ENCODE data around the gene PRKAR1A. TPM values are rescaled to one million over a fixed set of nuclear protein-coding genes. Genes with fewer than 3 reads are reported as not detected.
A peak's percentile ranks its signal among the peaks of the same experiment; 100 is the strongest.

Gene PRKAR1A
- total and polyA plus RNA-seq, 4 donors = 55.6 to 118 (median 104) TPM

GRCh38 chr17:68599091-68599490 is 86.9 kb downstream of the PRKAR1A start:
- H3K27me3 ChIP-seq (ENCODE audit: control insufficient read depth in 4 of 4, insufficient read depth in 4 of 4, low read length in 3 of 4) = no peaks in the 10 kb centered on the region
- peak overlapping the region; percentile 81 to 89 for H3K27ac ChIP-seq (ENCODE audit: low read depth in 1 of 2, low read length in 2 of 2)
- no peak for DNase-seq (ENCODE audit: low spot score)
- H3K4me1 ChIP-seq (ENCODE audit: control insufficient read depth in 4 of 4, insufficient read depth in 4 of 4, low read length in 3 of 4) = peaks cover 16 to 46% (median 36%) of the 10 kb centered on the region in 4 donors
- no peak for TF ChIP-seq ATF3 (IDR thresholded peaks at IDR 0.05)
- TF ChIP-seq TAF1 (conservative IDR thresholded peaks at IDR 0.05) = peak; percentile 20
- no peak for TF ChIP-seq JUND (IDR thresholded peaks at IDR 0.05)
- TF ChIP-seq RXRA (IDR thresholded peaks at IDR 0.05) = no peak
- no peak for TF ChIP-seq MAX (IDR thresholded peaks at IDR 0.05)
- no peak for TF ChIP-seq NR2F2 (IDR thresholded peaks at IDR 0.05)
- H3K9ac ChIP-seq (ENCODE audit: low read depth in 1 of 2, low read length in 2 of 2) = peak overlapping the region; percentile 71 to 95
- H3K9me3 ChIP-seq (ENCODE audit: control insufficient read depth in 4 of 4, low read length in 3 of 4) = no peaks in the 10 kb centered on the region
- WGBS = 16% methylated on average over 4 of the region's 4 CpGs
- H3K36me3 ChIP-seq (ENCODE audit: control insufficient read depth in 4 of 4, insufficient read depth in 3 of 4, low read depth in 1 of 4, low read length in 3 of 4) = no peaks in the 10 kb centered on the region
- H3K4me3 ChIP-seq (ENCODE audit: low read depth in 1 of 3, low read length in 3 of 3) = peak overlapping the region; percentile 83 to 96 (median 91)

- Histone ChIP-seq H3K9ac (ENCODE audit: low read depth in 1 of 2, low read length in 2 of 2) (peak overlapping the region; percentile 71 to 95), H3K27ac (ENCODE audit: low read depth in 1 of 2, low read length in 2 of 2) (peak overlapping the region; percentile 81 to 89), H3K4me1 (ENCODE audit: control insufficient read depth in 4 of 4, insufficient read depth in 4 of 4, low read length in 3 of 4) (peaks cover 13 to 42% (median 32%) of the 10 kb centered on the region in 4 donors)
These were observed 87.4 kb downstream of the PRKAR1A start for GRCh38 chr17:68599552-68600066.

More at GRCh38 chr17:68599552-68600066, 87.4 kb downstream of the PRKAR1A start:
- Histone ChIP-seq H3K36me3 (ENCODE audit: control insufficient read depth in 4 of 4, insufficient read depth in 3 of 4, low read depth in 1 of 4, low read length in 3 of 4) (no peaks in the 10 kb centered on the region), H3K9me3 (ENCODE audit: control insufficient read depth in 4 of 4, low read length in 3 of 4) (no peaks in the 10 kb centered on the region), H3K4me3 (ENCODE audit: low read depth in 1 of 3, low read length in 3 of 3) (peak overlapping the region; percentile 83 to 96 (median 91)), H3K27me3 (ENCODE audit: control insufficient read depth in 4 of 4, insufficient read depth in 4 of 4, low read length in 3 of 4) (no peaks in the 10 kb centered on the region)
- 9% methylated on average over 18 of the region's 18 CpGs for WGBS
- no peak for DNase-seq (ENCODE audit: low spot score)
- TF ChIP-seq MAX (IDR thresholded peaks at IDR 0.05) (no peak), YY1 (IDR thresholded peaks at IDR 0.05) (no peak), RXRA (IDR thresholded peaks at IDR 0.05) (no peak), ZBTB33 (IDR thresholded peaks at IDR 0.05) (no peak), JUND (IDR thresholded peaks at IDR 0.05) (no peak), SP1 (IDR thresholded peaks at IDR 0.05) (no peak), RAD21 (IDR thresholded peaks at IDR 0.05) (no peak), GABPA (IDR thresholded peaks at IDR 0.05 in 1 of 2, conservative IDR thresholded peaks at IDR 0.05 in 1 of 2) (no peak), EGR1 (IDR thresholded peaks at IDR 0.05; ENCODE audit: low read depth in 2 of 2) (no peak), NR2F2 (IDR thresholded peaks at IDR 0.05) (no peak)
